Measurements from ENCODE around the gene MED12L. TPM values are rescaled to one million over a fixed set of nuclear protein-coding genes. Genes with fewer than 3 reads are reported as not detected.

Gene MED12L
- total and polyA plus RNA-seq, 2 donors from 2014 or later: 0.13 to 0.82 TPM

- Histone ChIP-seq H3K36me3 (ENCODE audit: control insufficient read depth in 2 of 3, insufficient read depth in 3 of 3, low read length in 3 of 3) (no peaks in the 10 kb centered on the region), H3K27ac (ENCODE audit: low read depth in 2 of 2, low read length in 2 of 2) (no peak overlapping the region), H3K4me3 (ENCODE audit: low read length in 3 of 3) (no peak overlapping the region), H3K9me3 (ENCODE audit: control insufficient read depth in 2 of 3, insufficient read depth in 1 of 3, low read length in 3 of 3) (no peaks in the 10 kb centered on the region), H3K4me1 (ENCODE audit: control insufficient read depth in 2 of 3, insufficient read depth in 2 of 3, low read depth in 1 of 3, low read length in 3 of 3) (no peaks in the 10 kb centered on the region), H3K9ac (ENCODE audit: low read length in 3 of 3) (no peak overlapping the region), H3K27me3 (ENCODE audit: control insufficient read depth, insufficient read depth, low read length) (no peaks in the 10 kb centered on the region)
- FAIRE-seq (no peak), DNase-seq (peak in 1 of 5 donors; percentile 26)
- no peak for TF ChIP-seq CTCF (IDR thresholded peaks at IDR 0.05; ENCODE audit: borderline replicate concordance, extremely low read depth, insufficient read depth)
- intact Hi-C loops (cut with DNase I): no loop called here
Observed at GRCh38 chr3:151262871-151263525, 177.5 kb downstream of the MED12L start.

DNA sequence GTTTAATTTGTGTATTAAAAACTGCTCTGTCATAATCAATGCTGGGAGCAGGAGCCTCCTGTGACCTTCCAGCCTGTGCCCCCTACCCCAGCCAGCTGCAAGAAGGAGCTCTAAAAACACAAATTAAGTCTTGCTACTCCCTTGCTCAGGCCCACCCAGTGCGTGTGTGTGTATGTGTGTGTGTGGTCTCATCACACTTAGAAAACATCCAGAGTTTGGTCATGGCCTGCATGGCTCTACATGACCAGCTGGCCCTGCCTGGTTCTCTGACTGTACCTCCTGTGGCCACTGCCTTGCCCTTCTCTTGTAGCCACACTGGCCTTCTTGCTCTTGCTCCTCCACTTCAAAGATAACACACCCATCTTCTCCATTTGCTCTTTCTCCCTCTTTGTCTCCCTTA is 179.1 kb downstream of the MED12L start:
- no peaks in the 10 kb centered on the region for H3K36me3 ChIP-seq (ENCODE audit: control insufficient read depth in 2 of 3, insufficient read depth in 3 of 3, low read length in 3 of 3)
- intact Hi-C loops (cut with DNase I): no loop called here
- no peaks in the 10 kb centered on the region for H3K9me3 ChIP-seq (ENCODE audit: control insufficient read depth in 2 of 3, insufficient read depth in 1 of 3, low read length in 3 of 3)
- no peak for TF ChIP-seq CTCF (IDR thresholded peaks at IDR 0.05; ENCODE audit: borderline replicate concordance, extremely low read depth, insufficient read depth)
- no peak overlapping the region for H3K9ac ChIP-seq (ENCODE audit: low read length in 3 of 3)
- no peaks in the 10 kb centered on the region for H3K27me3 ChIP-seq (ENCODE audit: control insufficient read depth, insufficient read depth, low read length)
- no peaks in the 10 kb centered on the region for H3K4me1 ChIP-seq (ENCODE audit: control insufficient read depth in 2 of 3, insufficient read depth in 2 of 3, low read depth in 1 of 3, low read length in 3 of 3)
- no peak overlapping the region for H3K4me3 ChIP-seq (ENCODE audit: low read length in 3 of 3)
- no peak for DNase-seq
- no peak for FAIRE-seq
- H3K27ac ChIP-seq (ENCODE audit: low read depth in 2 of 2, low read length in 2 of 2): no peak overlapping the region

GRCh38 chr3:151265166-151265565 is 179.7 kb downstream of the MED12L start:
- Histone ChIP-seq H3K27me3 (ENCODE audit: control insufficient read depth, insufficient read depth, low read length) (no peaks in the 10 kb centered on the region), H3K27ac (ENCODE audit: low read depth in 2 of 2, low read length in 2 of 2) (no peak overlapping the region), H3K9ac (ENCODE audit: low read length in 3 of 3) (no peak overlapping the region), H3K36me3 (ENCODE audit: control insufficient read depth in 2 of 3, insufficient read depth in 3 of 3, low read length in 3 of 3) (no peaks in the 10 kb centered on the region), H3K4me1 (ENCODE audit: control insufficient read depth in 2 of 3, insufficient read depth in 2 of 3, low read depth in 1 of 3, low read length in 3 of 3) (no peaks in the 10 kb centered on the region), H3K9me3 (ENCODE audit: control insufficient read depth in 2 of 3, insufficient read depth in 1 of 3, low read length in 3 of 3) (no peaks in the 10 kb centered on the region), H3K4me3 (ENCODE audit: low read length in 3 of 3) (no peak overlapping the region)
- DNase-seq (no peak), FAIRE-seq (no peak)
- intact Hi-C loops (cut with DNase I): no loop called here
- TF ChIP-seq CTCF (IDR thresholded peaks at IDR 0.05; ENCODE audit: borderline replicate concordance, extremely low read depth, insufficient read depth): no peak

DNA sequence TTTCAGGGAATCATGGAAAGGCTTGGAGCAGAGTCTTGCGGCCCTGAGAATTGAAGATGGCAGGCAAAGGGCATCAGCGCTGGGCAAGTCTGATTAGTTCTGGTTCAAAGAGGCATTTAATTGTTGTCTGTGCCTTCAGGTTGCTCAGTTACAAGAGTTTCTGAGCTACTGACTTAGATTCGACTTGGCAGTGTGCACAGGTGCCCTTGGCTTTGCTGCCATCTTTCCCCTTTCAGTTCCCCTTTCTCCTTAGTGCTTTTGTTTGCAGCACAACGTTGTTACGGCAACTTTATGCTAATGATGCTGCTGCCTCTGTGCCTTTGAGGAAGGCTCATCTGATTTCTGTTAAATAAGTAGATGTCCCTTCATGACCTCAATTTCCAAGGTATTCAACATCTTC is 180.4 kb downstream of the MED12L start:
- intact Hi-C loops (cut with DNase I): no loop called here
- Histone ChIP-seq H3K9ac (ENCODE audit: low read length in 3 of 3) (no peak overlapping the region), H3K27ac (ENCODE audit: low read depth in 2 of 2, low read length in 2 of 2) (no peak overlapping the region), H3K9me3 (ENCODE audit: control insufficient read depth in 2 of 3, insufficient read depth in 1 of 3, low read length in 3 of 3) (no peaks in the 10 kb centered on the region), H3K27me3 (ENCODE audit: control insufficient read depth, insufficient read depth, low read length) (no peaks in the 10 kb centered on the region), H3K4me3 (ENCODE audit: low read length in 3 of 3) (no peak overlapping the region), H3K36me3 (ENCODE audit: control insufficient read depth in 2 of 3, insufficient read depth in 3 of 3, low read length in 3 of 3) (no peaks in the 10 kb centered on the region), H3K4me1 (ENCODE audit: control insufficient read depth in 2 of 3, insufficient read depth in 2 of 3, low read depth in 1 of 3, low read length in 3 of 3) (no peaks in the 10 kb centered on the region)
- FAIRE-seq (no peak), DNase-seq (peak in 1 of 5 donors; percentile 37)
- TF ChIP-seq CTCF (IDR thresholded peaks at IDR 0.05; ENCODE audit: borderline replicate concordance, extremely low read depth, insufficient read depth): no peak

Data from kidney (tissue), 14 donors.